ENCODE data around the gene PFKFB4.

The PFKFB4 gene

DNA sequence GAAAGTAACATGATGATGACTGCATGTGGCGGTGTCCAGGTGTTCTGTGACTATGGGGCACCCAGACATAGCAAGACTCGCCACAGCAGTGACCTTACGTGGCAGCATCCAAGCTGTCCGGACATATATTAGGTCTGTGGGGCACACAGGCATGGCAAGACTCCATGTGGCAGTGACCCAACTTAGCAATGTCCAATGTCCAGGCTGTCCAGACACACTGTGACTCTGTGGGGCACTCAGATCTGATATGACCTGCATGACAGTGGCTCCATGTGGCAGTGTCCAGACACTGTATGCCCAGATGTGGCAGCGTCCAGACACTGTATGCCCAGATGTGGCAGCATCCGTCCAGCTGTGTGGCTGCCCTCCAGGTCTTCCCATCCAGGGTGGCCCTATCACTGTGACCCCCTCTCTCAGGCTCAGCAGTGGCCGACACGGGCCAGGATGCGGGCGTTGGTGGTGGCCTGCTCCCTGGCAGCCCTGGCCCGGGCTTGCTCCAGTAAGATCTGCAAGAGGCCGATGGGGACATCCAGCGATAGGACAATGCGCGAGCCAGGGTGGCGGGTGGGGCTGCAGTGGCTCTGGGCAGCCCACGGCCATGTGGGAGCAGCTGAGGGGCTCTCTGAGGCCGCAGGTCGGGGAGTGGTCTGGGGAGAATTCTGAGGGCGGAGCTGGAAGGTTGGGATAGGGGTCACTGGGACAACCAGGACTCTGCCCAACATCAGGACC, 5.9 kb upstream of the PFKFB4 start:
- TF ChIP-seq POLR2AphosphoS5 (IDR thresholded peaks at IDR 0.05; ENCODE audit: low read depth) (no peak), GABPA (IDR thresholded peaks at IDR 0.05; ENCODE audit: low read depth) (no peak), SPI1 (IDR thresholded peaks at IDR 0.05; ENCODE audit: borderline replicate concordance, low read depth) (no peak)
- TF ChIP-seq, protein P1, sequence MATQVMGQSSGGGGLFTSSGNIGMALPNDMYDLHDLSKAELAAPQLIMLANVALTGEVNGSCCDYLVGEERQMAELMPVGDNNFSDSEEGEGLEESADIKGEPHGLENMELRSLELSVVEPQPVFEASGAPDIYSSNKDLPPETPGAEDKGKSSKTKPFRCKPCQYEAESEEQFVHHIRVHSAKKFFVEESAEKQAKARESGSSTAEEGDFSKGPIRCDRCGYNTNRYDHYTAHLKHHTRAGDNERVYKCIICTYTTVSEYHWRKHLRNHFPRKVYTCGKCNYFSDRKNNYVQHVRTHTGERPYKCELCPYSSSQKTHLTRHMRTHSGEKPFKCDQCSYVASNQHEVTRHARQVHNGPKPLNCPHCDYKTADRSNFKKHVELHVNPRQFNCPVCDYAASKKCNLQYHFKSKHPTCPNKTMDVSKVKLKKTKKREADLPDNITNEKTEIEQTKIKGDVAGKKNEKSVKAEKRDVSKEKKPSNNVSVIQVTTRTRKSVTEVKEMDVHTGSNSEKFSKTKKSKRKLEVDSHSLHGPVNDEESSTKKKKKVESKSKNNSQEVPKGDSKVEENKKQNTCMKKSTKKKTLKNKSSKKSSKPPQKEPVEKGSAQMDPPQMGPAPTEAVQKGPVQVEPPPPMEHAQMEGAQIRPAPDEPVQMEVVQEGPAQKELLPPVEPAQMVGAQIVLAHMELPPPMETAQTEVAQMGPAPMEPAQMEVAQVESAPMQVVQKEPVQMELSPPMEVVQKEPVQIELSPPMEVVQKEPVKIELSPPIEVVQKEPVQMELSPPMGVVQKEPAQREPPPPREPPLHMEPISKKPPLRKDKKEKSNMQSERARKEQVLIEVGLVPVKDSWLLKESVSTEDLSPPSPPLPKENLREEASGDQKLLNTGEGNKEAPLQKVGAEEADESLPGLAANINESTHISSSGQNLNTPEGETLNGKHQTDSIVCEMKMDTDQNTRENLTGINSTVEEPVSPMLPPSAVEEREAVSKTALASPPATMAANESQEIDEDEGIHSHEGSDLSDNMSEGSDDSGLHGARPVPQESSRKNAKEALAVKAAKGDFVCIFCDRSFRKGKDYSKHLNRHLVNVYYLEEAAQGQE (IDR thresholded peaks at IDR 0.05; ENCODE audit: insufficient replicate concordance, low read depth), result no peak
- TF ChIP-seq, protein P2, sequence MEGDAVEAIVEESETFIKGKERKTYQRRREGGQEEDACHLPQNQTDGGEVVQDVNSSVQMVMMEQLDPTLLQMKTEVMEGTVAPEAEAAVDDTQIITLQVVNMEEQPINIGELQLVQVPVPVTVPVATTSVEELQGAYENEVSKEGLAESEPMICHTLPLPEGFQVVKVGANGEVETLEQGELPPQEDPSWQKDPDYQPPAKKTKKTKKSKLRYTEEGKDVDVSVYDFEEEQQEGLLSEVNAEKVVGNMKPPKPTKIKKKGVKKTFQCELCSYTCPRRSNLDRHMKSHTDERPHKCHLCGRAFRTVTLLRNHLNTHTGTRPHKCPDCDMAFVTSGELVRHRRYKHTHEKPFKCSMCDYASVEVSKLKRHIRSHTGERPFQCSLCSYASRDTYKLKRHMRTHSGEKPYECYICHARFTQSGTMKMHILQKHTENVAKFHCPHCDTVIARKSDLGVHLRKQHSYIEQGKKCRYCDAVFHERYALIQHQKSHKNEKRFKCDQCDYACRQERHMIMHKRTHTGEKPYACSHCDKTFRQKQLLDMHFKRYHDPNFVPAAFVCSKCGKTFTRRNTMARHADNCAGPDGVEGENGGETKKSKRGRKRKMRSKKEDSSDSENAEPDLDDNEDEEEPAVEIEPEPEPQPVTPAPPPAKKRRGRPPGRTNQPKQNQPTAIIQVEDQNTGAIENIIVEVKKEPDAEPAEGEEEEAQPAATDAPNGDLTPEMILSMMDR (IDR thresholded peaks at IDR 0.05; ENCODE audit: insufficient read depth, low read length), result no peak
- no peak overlapping the region for H3K4me3 ChIP-seq (replicated peaks; ENCODE audit: insufficient read depth, low read length)
- no peak overlapping the region for H3K27ac ChIP-seq (replicated peaks)
- H3K27me3 ChIP-seq (ENCODE audit: insufficient read depth, poor library complexity, severe bottlenecking), result no peaks in the 10 kb centered on the region
- DNase-seq (ENCODE audit: low read depth in 1 of 2, low spot score in 1 of 2), result no peak

DNA sequence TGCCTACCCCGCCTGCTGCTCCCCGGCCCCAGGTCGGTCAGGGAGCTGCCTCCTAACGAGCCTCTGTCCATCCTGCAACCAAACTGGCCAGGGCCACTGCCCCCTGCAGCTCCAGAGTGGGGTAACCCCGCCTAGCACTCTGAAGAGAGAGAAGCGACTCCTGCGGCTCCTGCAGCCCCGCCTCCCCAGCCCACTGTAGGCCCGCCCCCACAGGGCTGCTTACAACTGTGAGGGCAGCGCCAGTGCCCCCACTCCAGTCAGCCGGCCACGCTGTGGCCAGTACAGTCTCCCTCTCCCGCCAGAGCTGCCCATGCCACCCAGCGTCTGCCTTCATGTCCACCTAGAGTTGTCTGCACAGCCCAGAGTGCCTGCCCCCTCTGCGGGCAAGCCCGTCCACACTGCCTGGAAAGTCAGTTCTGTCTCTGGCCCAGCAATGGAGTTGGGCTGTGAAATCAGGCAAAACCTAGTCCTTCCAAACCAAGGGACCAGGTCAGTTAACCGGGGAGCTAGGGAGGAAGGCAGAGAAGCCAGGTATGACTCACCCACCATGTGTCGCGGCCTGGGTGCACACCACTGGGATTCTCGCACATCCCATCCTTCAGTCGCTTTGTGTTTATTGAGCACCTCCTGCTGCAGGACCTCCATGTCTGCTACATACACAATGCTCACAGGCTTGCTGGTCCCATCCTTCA, 4.6 kb upstream of the PFKFB4 start:
- H3K4me3 ChIP-seq (replicated peaks; ENCODE audit: insufficient read depth, low read length), result no peak overlapping the region
- H3K27me3 ChIP-seq (ENCODE audit: insufficient read depth, poor library complexity, severe bottlenecking), result no peaks in the 10 kb centered on the region
- DNase-seq (ENCODE audit: low read depth in 1 of 2, low spot score in 1 of 2), result no peak
- no peak overlapping the region for H3K27ac ChIP-seq (replicated peaks)
- TF ChIP-seq POLR2AphosphoS5 (IDR thresholded peaks at IDR 0.05; ENCODE audit: low read depth) (no peak), SPI1 (IDR thresholded peaks at IDR 0.05; ENCODE audit: borderline replicate concordance, low read depth) (no peak), GABPA (IDR thresholded peaks at IDR 0.05; ENCODE audit: low read depth) (no peak)
- TF ChIP-seq, protein P2 (IDR thresholded peaks at IDR 0.05; ENCODE audit: insufficient read depth, low read length), result no peak
- TF ChIP-seq, protein P1 (IDR thresholded peaks at IDR 0.05; ENCODE audit: insufficient replicate concordance, low read depth), result no peak

DNA sequence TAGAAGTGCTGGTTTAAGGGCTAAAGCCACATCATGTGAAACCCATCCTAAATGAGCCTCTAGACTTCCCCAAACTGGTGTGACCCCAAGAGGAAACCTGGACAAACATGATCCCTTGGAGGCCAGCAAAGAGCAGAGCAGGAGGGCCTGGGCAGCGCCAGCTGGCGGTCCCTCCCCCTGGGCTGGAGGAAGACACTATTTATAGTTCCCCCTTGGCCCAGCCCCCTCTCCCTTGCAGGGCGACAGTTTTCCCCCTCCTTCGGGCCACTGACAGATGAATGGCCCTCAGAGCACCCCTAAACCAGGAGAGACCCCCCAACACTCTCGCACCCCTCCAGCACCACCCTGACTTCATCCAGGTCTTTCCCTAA, 4.0 kb upstream of the PFKFB4 start:
- peak overlapping the region; percentile 29; the same call in 1 of the 2 replicates for H3K27ac ChIP-seq (replicated peaks)
- TF ChIP-seq GABPA (IDR thresholded peaks at IDR 0.05; ENCODE audit: low read depth) (no peak), POLR2AphosphoS5 (IDR thresholded peaks at IDR 0.05; ENCODE audit: low read depth) (no peak), SPI1 (IDR thresholded peaks at IDR 0.05; ENCODE audit: borderline replicate concordance, low read depth) (no peak)
- TF ChIP-seq, protein P2 (IDR thresholded peaks at IDR 0.05; ENCODE audit: insufficient read depth, low read length), result no peak
- TF ChIP-seq, protein P1 (IDR thresholded peaks at IDR 0.05; ENCODE audit: insufficient replicate concordance, low read depth), result no peak
- no peak for DNase-seq (ENCODE audit: low read depth in 1 of 2, low spot score in 1 of 2)
- H3K4me3 ChIP-seq (replicated peaks; ENCODE audit: insufficient read depth, low read length), result no peak overlapping the region
- H3K27me3 ChIP-seq (ENCODE audit: insufficient read depth, poor library complexity, severe bottlenecking), result no peaks in the 10 kb centered on the region
